Liver (tissue), 9 donors: Measurements from ENCODE around the gene EFNB3. TPM values are rescaled to one million over a fixed set of nuclear protein-coding genes. Genes with fewer than 3 reads are reported as not detected.

Source experiments
- DNase-seq: peaks from one replicate; pipeline ENCODE4 v3.0.0-alpha.2; 2017; ENCODE audit warnings: low spot score
- H3K27ac ChIP-seq, 2 donors: one replicate each; pipeline ENCODE4 v1.7.0; 2013; ENCODE audit warnings: inconsistent platforms in 2 of 2, low read length in 2 of 2, control low read depth in 1 of 2, low read depth in 1 of 2, mild to moderate bottlenecking in 1 of 2
- H3K27me3 ChIP-seq, 4 donors: one replicate each; pipeline versions ENCODE4 v1.6.1 to v1.7.0; 2013; ENCODE audit warnings: low read length in 3 of 4, inconsistent platforms in 1 of 4, mild to moderate bottlenecking in 1 of 4, moderate library complexity in 1 of 4; ENCODE audit not compliant: control insufficient read depth in 4 of 4, insufficient read depth in 4 of 4
- H3K36me3 ChIP-seq, 4 donors: one replicate each; pipeline versions ENCODE4 v1.6.1 to v1.7.0; 2013; ENCODE audit warnings: low read length in 3 of 4, mild to moderate bottlenecking in 3 of 4, low read depth in 1 of 4, moderate library complexity in 1 of 4; ENCODE audit not compliant: control insufficient read depth in 4 of 4, insufficient read depth in 3 of 4
- H3K4me1 ChIP-seq, 4 donors: one replicate each; pipeline versions ENCODE4 v1.6.1 to v1.7.0; 2013; ENCODE audit warnings: low read length in 3 of 4, mild to moderate bottlenecking in 3 of 4, moderate library complexity in 1 of 4; ENCODE audit not compliant: control insufficient read depth in 4 of 4, insufficient read depth in 4 of 4
- H3K4me3 ChIP-seq, 3 donors: one replicate each; pipeline versions ENCODE4 v1.6.1 to v1.7.0; 2013; ENCODE audit warnings: low read length in 3 of 3, control low read depth in 1 of 3, low read depth in 1 of 3, mild to moderate bottlenecking in 1 of 3
- H3K9ac ChIP-seq, 2 donors: one replicate each; pipeline ENCODE4 v1.7.0; 2013; ENCODE audit warnings: low read length in 2 of 2, mild to moderate bottlenecking in 2 of 2, moderate library complexity in 2 of 2, control low read depth in 1 of 2, low read depth in 1 of 2
- H3K9me3 ChIP-seq, 4 donors: one replicate each; pipeline versions ENCODE4 v1.6.1 to v1.7.0; 2013; ENCODE audit warnings: low read length in 3 of 4; ENCODE audit not compliant: control insufficient read depth in 4 of 4
- ATF3 ChIP-seq: IDR thresholded peaks from 2 replicates; pipeline ENCODE4 v1.6.1; 2016; ENCODE audit warnings: antibody characterized with exemption
- CTCF ChIP-seq: fragments of 150-350 bp; IDR thresholded peaks from 2 replicates; pipeline ENCODE4 v1.5.1; 2017; ENCODE audit warnings: improper control_type of control experiment, low read depth, low read length; ENCODE audit not compliant: missing input control
- EGR1 ChIP-seq, 2 donors: IDR thresholded peaks; 2 replicates each; pipeline ENCODE4 v1.6.1; 2016 to 2018; ENCODE audit warnings: antibody characterized with exemption in 2 of 2, low read depth in 2 of 2
- FOXA1 ChIP-seq: IDR thresholded peaks from 2 replicates; pipeline ENCODE4 v1.6.1; 2016; ENCODE audit warnings: antibody characterized with exemption
- FOXA2 ChIP-seq: IDR thresholded peaks from 2 replicates; pipeline ENCODE4 v1.6.1; 2016; ENCODE audit warnings: antibody characterized with exemption
- GABPA ChIP-seq, 2 donors: IDR thresholded peaks in 1 of 2; conservative IDR thresholded peaks in 1 of 2; 2 replicates each; pipeline ENCODE4 v1.6.1; 2016; ENCODE audit warnings: antibody characterized with exemption in 2 of 2, mild to moderate bottlenecking in 1 of 2, moderate library complexity in 1 of 2
- HNF4A ChIP-seq, 2 donors: conservative IDR thresholded peaks; 2 replicates each; pipeline ENCODE4 v1.6.1; 2016; ENCODE audit warnings: antibody characterized with exemption in 2 of 2, mild to moderate bottlenecking in 2 of 2
- HNF4G ChIP-seq: IDR thresholded peaks from 2 replicates; pipeline ENCODE4 v1.6.1; 2016; ENCODE audit warnings: antibody characterized with exemption
- JUND ChIP-seq, 2 donors: IDR thresholded peaks; 2 replicates each; pipeline ENCODE4 v1.6.1; 2016; ENCODE audit warnings: antibody characterized with exemption in 2 of 2
- MAX ChIP-seq: IDR thresholded peaks from 2 replicates; pipeline ENCODE4 v1.6.1; 2016; ENCODE audit warnings: antibody characterized with exemption
- NR2F2 ChIP-seq: IDR thresholded peaks from 2 replicates; pipeline ENCODE4 v1.6.1; 2016; ENCODE audit warnings: antibody characterized with exemption
- RAD21 ChIP-seq, 2 donors: IDR thresholded peaks; 2 replicates each; pipeline ENCODE4 v1.6.1; 2016; ENCODE audit warnings: antibody characterized with exemption in 2 of 2, mild to moderate bottlenecking in 2 of 2
- REST ChIP-seq: IDR thresholded peaks from 2 replicates; pipeline ENCODE4 v1.6.1; 2016; ENCODE audit warnings: antibody characterized with exemption, mild to moderate bottlenecking
- RXRA ChIP-seq, 2 donors: IDR thresholded peaks; 2 replicates each; pipeline ENCODE4 v1.6.1; 2017 to 2018; ENCODE audit warnings: antibody characterized with exemption in 2 of 2, mild to moderate bottlenecking in 1 of 2
- SP1 ChIP-seq: IDR thresholded peaks from 2 replicates; pipeline ENCODE4 v1.6.1; 2018; ENCODE audit warnings: antibody characterized with exemption, mild to moderate bottlenecking
- TAF1 ChIP-seq: conservative IDR thresholded peaks from 2 replicates; pipeline ENCODE4 v1.6.1; 2016; ENCODE audit warnings: antibody characterized with exemption, mild to moderate bottlenecking
- YY1 ChIP-seq: IDR thresholded peaks from 2 replicates; pipeline ENCODE4 v1.6.1; 2016; ENCODE audit warnings: antibody characterized with exemption, mild to moderate bottlenecking
- ZBTB33 ChIP-seq: IDR thresholded peaks from 2 replicates; pipeline ENCODE4 v1.6.1; 2016; ENCODE audit warnings: antibody characterized with exemption
- WGBS: extraction: QIAGEN DNeasy Blood & Tissue Kit; methylation state at CpG from one replicate; pipeline ENCODE4 v1.1.7; 2013; 5-methylcytosine and 5-hydroxymethylcytosine counted together
- polyA plus RNA-seq, 2 donors: library from polyadenylated mRNA; stranded (reverse) in 1 of 2; unstranded in 1 of 2; fragments of 200-250 nt in 1 of 2; fragments of >200 nt in 1 of 2; fragmentation: Nextera tagmentation in 1 of 2; extraction: Ambion mirVana in 1 of 2; gene quantifications; one replicate each; pipeline versions ENCODE4 v1.2.1 to v1.2.3, GENCODE V29; 2013 to 2015
- total RNA-seq, 2 donors: library from RNA; depleted of rRNA; stranded (reverse); fragments of >200 nt; gene quantifications; one replicate each; pipeline ENCODE4 v1.2.3, GENCODE V29; 2014
- donor health status: healthy.
- donor health status: healthy.
- donor health status: healthy.
- donor health status: healthy.
- donor health status: healthy.

EFNB3 gene
- total and polyA plus RNA-seq, 4 donors: 0.19 to 0.80 (median 0.41) TPM

- H3K4me1 ChIP-seq: peaks cover 3 to 14% (median 10%) of the 10 kb centered on the region in 4 donors
- 7% methylated on average over 16 of the region's 16 CpGs for WGBS
- no peaks in the 10 kb centered on the region for H3K9me3 ChIP-seq
- H3K4me3 ChIP-seq: peak overlapping the region in 1 of 3 donors; percentile 45
- no peak overlapping the region for H3K27ac ChIP-seq
- H3K36me3 ChIP-seq: no peaks in the 10 kb centered on the region
- peaks cover 0 to 12% (median 8%) of the 10 kb centered on the region in 4 donors for H3K27me3 ChIP-seq
- no peak for TF ChIP-seq CTCF
- H3K9ac ChIP-seq: no peak overlapping the region
- DNase-seq: no peak
Measured at GRCh38 chr17:7717756-7718350, 12.9 kb downstream of the EFNB3 start.

GRCh38 chr17:7719661-7720060, 14.7 kb downstream of the EFNB3 start:
- H3K27me3 ChIP-seq: peaks cover 0 to 10% (median 7%) of the 10 kb centered on the region in 4 donors

More at GRCh38 chr17:7719661-7720060, 14.7 kb downstream of the EFNB3 start:
- TF ChIP-seq RXRA (IDR thresholded peaks at IDR 0.05) (no peak), FOXA1 (no peak), HNF4A (conservative IDR thresholded peaks at IDR 0.05) (no peak), TAF1 (no peak), YY1 (no peak), SP1 (no peak), FOXA2 (no peak), ZBTB33 (no peak), RAD21 (IDR thresholded peaks at IDR 0.05) (no peak), CTCF (no peak), REST (no peak), EGR1 (IDR thresholded peaks at IDR 0.05; ENCODE audit: low read depth in 2 of 2) (no peak), MAX (no peak), JUND (IDR thresholded peaks at IDR 0.05) (no peak), ATF3 (no peak), NR2F2 (no peak), GABPA (IDR thresholded peaks at IDR 0.05 in 1 of 2, conservative IDR thresholded peaks at IDR 0.05 in 1 of 2) (no peak), HNF4G (no peak)
- Histone ChIP-seq H3K4me1 (peaks cover 3 to 14% (median 10%) of the 10 kb centered on the region in 4 donors), H3K36me3 (no peaks in the 10 kb centered on the region), H3K9ac (no peak overlapping the region), H3K9me3 (no peaks in the 10 kb centered on the region), H3K27ac (no peak overlapping the region), H3K4me3 (no peak overlapping the region)
- DNase-seq: no peak
- WGBS: 69% methylated on average over 9 of the region's 9 CpGs
